ENCODE data around the gene CCDC70. TPM values are rescaled to one million over a fixed set of nuclear protein-coding genes. Genes with fewer than 3 reads are reported as not detected.

CCDC70 gene
- total RNA-seq, 1 donor from 2014 or later, result not detected

GRCh38 chr13:51912511-51913225 is 50.9 kb downstream of the CCDC70 start:
- DNase-seq, result no peak
- no peak overlapping the region for H3K4me3 Mint-ChIP-seq
- no peaks in the 10 kb centered on the region for H3K36me3 Mint-ChIP-seq (ENCODE audit: low read depth)
- H3K4me1 Mint-ChIP-seq, result peaks cover 24% of the 10 kb centered on the region
- H3K27ac Mint-ChIP-seq, result no peak overlapping the region
- no peaks in the 10 kb centered on the region for H3K9me3 Mint-ChIP-seq
- peaks cover 4% of the 10 kb centered on the region for H3K27me3 Mint-ChIP-seq
- intact Hi-C loops (cut with micrococcal nuclease), result no loop called here

GRCh38 chr13:51913421-51914136 is 51.8 kb downstream of the CCDC70 start:
- no peaks in the 10 kb centered on the region for H3K9me3 Mint-ChIP-seq
- H3K4me3 Mint-ChIP-seq, result no peak overlapping the region
- H3K27me3 Mint-ChIP-seq, result peaks cover 4% of the 10 kb centered on the region
- H3K4me1 Mint-ChIP-seq, result peaks cover 24% of the 10 kb centered on the region
- H3K36me3 Mint-ChIP-seq (ENCODE audit: low read depth), result no peaks in the 10 kb centered on the region
- DNase-seq, result no peak
- intact Hi-C loops (cut with micrococcal nuclease), result no loop called here
- no peak overlapping the region for H3K27ac Mint-ChIP-seq

DNA sequence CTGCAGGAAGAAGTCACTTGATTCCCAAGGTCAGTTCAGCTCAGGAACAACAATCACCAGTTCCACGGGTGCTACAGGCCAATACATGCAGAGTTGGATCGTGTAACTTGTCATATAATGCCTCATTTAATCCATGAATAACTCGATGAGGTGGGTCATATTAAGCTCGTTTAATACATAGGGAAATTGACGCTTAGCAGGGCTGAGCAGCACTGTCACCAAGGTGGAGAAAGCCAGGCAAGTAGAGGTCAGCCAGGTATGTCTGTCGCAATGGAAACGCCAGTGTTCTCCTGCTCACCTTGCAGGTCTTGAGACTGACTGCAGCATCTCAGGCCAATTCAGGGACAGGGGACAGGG is 52.3 kb downstream of the CCDC70 start:
- Mint-ChIP-seq H3K4me1 (peaks cover 20% of the 10 kb centered on the region), H3K27me3 (peaks cover 4% of the 10 kb centered on the region), H3K27ac (no peak overlapping the region), H3K4me3 (no peak overlapping the region), H3K36me3 (ENCODE audit: low read depth) (no peaks in the 10 kb centered on the region), H3K9me3 (no peaks in the 10 kb centered on the region)
- no peak for DNase-seq
- intact Hi-C loops (cut with micrococcal nuclease), result no loop called here

Other genes starting within 250 kb of the CCDC70 start
- 3.2 and 3.9 TPM in 2 replicates for gene DHRS12, start 57.8 kb upstream of the CCDC70 start, total RNA-seq
- 0.38 and 0.77 TPM in 2 replicates for gene TMEM272, start 16.8 kb upstream of the CCDC70 start, total RNA-seq
- 0.65 and 0.83 TPM in 2 replicates for gene ATP7B, start 149.5 kb downstream of the CCDC70 start, total RNA-seq
- 26.7 and 28.0 TPM in 2 replicates for gene ALG11, start 150.4 kb downstream of the CCDC70 start, total RNA-seq
- gene UTP14C, start 162.7 kb downstream of the CCDC70 start, total RNA-seq, result 12.2 TPM in 2 replicates